ENCODE measurements around the gene MARCHF10. TPM values are rescaled to one million over a fixed set of nuclear protein-coding genes. Genes with fewer than 3 reads are reported as not detected.

MARCHF10 gene
- total and polyA plus RNA-seq, 9 donors: 0.06 to 6.5 (median 0.46) TPM; not detected in 3

DNA sequence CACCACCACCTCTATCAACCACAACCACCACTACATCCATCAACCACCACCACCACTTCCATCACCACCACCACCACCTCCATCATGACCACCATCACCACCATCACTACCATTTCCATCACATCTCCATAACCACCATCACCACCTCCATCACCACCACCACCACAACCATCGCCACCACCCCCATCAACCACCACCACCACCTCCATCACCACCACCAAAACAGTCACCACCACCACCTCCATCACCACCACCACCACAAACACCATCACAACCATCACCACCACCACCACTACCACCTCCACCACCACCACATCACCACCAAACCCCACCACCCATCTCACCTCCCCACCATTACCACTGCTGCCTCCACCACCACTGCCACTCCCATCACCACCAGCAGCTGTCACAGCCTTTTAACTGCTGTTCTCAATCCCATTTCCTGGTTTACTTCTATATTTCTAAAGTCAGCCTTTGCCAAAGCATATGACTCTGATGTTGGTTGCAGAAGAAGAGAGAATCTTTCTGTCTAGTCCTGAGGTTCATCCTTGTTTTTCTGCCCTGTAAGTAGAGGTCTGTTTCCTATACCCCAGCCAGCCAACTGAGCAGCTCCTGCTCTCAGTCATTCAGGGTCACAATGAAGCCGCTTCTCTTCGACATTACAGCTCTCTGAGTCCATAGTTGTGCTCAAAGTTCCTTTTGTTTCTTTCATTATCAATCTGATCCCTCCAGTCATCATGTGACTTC lies 14.0 kb downstream of the MARCHF10 start:
- intact Hi-C loops (cut with DNase I): no loop called here
- Histone ChIP-seq H3K9me3 (no peaks in the 10 kb centered on the region), H3K27me3 (no peaks in the 10 kb centered on the region), H3K4me1 (ENCODE audit: insufficient read depth) (no peaks in the 10 kb centered on the region), H3K4me3 (no peak overlapping the region), H3K27ac (no peak overlapping the region), H3K36me3 (no peaks in the 10 kb centered on the region)
- 85 to 90% (median 89%) methylated on average over 3 of the region's 3 CpGs for WGBS, 3 donors
- TF ChIP-seq, protein P1, sequence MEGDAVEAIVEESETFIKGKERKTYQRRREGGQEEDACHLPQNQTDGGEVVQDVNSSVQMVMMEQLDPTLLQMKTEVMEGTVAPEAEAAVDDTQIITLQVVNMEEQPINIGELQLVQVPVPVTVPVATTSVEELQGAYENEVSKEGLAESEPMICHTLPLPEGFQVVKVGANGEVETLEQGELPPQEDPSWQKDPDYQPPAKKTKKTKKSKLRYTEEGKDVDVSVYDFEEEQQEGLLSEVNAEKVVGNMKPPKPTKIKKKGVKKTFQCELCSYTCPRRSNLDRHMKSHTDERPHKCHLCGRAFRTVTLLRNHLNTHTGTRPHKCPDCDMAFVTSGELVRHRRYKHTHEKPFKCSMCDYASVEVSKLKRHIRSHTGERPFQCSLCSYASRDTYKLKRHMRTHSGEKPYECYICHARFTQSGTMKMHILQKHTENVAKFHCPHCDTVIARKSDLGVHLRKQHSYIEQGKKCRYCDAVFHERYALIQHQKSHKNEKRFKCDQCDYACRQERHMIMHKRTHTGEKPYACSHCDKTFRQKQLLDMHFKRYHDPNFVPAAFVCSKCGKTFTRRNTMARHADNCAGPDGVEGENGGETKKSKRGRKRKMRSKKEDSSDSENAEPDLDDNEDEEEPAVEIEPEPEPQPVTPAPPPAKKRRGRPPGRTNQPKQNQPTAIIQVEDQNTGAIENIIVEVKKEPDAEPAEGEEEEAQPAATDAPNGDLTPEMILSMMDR (IDR thresholded peaks at IDR 0.05): no peak
- TF ChIP-seq EP300 (IDR thresholded peaks at IDR 0.05): no peak
- TF ChIP-seq POLR2A (IDR thresholded peaks at IDR 0.05): no peak
- no peak for DNase-seq

DNA sequence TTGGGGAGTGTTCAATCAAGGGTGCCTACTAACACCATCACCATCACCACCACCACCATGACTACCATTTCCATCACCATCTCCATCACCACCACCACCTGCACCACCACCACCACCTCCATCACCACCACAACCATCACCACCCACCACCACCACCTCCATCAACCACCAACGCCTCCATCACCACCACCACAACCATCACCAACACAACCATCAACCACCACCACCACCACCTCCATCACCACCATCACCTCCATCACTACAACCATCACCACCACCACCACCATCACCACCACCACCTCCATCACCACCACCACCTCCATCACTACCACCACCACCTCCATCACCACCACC lies 15.7 kb downstream of the MARCHF10 start:
- 97 to 100% (median 97%) methylated on average over 1 of the region's 1 CpG for WGBS, 3 donors
- TF ChIP-seq, protein P1 (IDR thresholded peaks at IDR 0.05): no peak
- TF ChIP-seq POLR2A (IDR thresholded peaks at IDR 0.05) (no peak), EP300 (IDR thresholded peaks at IDR 0.05) (no peak)
- Histone ChIP-seq H3K27me3 (no peaks in the 10 kb centered on the region), H3K9me3 (no peaks in the 10 kb centered on the region), H3K4me1 (ENCODE audit: insufficient read depth) (no peaks in the 10 kb centered on the region), H3K27ac (no peak overlapping the region), H3K4me3 (no peak overlapping the region), H3K36me3 (no peaks in the 10 kb centered on the region)
- intact Hi-C loops (cut with DNase I): no loop called here
- DNase-seq: no peak

DNA sequence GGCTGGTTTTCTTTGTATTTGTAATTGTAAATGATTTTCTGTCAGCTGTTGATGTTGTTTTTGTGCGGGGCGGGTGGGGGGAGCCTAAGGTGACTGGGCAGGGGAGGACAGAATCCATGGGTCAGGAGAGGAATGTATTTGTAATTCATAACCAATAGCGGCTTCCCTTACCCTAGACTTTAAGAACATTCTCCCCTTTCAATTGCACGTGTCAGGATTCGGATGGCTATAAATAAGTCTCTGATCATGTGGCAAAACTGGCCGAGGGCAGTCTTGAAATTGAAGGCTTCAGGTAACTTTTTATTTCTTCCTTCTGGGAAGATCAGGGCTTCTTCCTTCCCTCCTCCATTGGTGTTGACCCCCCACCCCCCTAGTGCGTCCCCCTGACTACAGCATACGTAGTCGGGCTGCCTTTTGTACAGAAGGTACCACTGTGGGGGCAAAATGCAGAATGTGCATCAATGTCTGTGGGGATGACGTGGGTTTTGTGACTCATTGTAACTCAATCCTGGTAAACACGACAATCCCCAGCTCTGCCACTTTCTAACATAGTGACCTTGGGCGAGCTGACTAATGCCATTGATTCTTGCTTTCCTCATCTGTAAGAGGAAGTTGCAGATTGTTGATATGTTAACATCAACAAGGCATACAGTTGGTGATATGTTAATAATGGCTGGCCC lies 16.2 kb downstream of the MARCHF10 start:
- DNase-seq: no peak
- 51 to 61% (median 51%) methylated on average over 12 of the region's 12 CpGs for WGBS, 3 donors
- Histone ChIP-seq H3K4me1 (ENCODE audit: insufficient read depth) (no peaks in the 10 kb centered on the region), H3K4me3 (no peak overlapping the region), H3K27ac (no peak overlapping the region), H3K36me3 (no peaks in the 10 kb centered on the region), H3K9me3 (no peaks in the 10 kb centered on the region), H3K27me3 (no peaks in the 10 kb centered on the region)
- TF ChIP-seq EP300 (IDR thresholded peaks at IDR 0.05) (no peak), POLR2A (IDR thresholded peaks at IDR 0.05) (no peak)
- TF ChIP-seq, protein P1 (IDR thresholded peaks at IDR 0.05): no peak
- intact Hi-C loops (cut with DNase I): no loop called here

DNA sequence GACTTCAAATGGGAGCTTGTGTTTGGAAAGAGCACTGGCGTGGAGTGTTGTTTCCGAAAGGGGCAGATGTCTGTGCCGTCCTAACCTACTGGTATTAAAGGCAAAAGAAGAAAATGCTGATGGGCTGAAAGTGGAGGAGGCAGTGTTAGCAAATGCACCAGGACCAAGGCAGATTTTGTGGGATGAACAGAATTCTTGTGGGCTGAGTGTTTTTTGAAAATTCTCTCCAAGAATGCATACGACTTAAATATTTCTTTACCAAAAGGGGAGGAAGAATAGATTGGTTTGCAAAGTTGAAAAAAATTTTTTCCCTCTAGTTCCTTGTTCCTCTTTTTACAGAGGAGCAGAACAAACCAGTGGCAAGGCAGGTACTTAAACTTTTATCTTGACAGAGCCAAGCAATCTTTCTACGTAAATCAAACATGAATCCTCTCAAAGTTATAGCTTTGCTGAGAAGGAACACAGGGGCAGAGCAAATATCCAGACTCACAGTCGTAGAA lies 16.8 kb downstream of the MARCHF10 start:
- WGBS, 3 donors: 9 to 20% (median 11%) methylated on average over 6 of the region's 6 CpGs
- intact Hi-C loops (cut with DNase I): no loop called here
- Histone ChIP-seq H3K27ac (no peak overlapping the region), H3K4me3 (no peak overlapping the region), H3K9me3 (no peaks in the 10 kb centered on the region), H3K36me3 (no peaks in the 10 kb centered on the region), H3K4me1 (ENCODE audit: insufficient read depth) (no peaks in the 10 kb centered on the region), H3K27me3 (no peaks in the 10 kb centered on the region)
- TF ChIP-seq, protein P1 (IDR thresholded peaks at IDR 0.05): no peak
- TF ChIP-seq EP300 (IDR thresholded peaks at IDR 0.05) (no peak), POLR2A (IDR thresholded peaks at IDR 0.05) (no peak)
- no peak for DNase-seq

Measured in ovary (tissue), 9 donors.